WTC11 (cell line): ENCODE results near the gene RGS11. TPM values are rescaled to one million over a fixed set of nuclear protein-coding genes. Genes with fewer than 3 reads are reported as not detected.

Experiments
- ATAC-seq: fragments of 200-7000 bp; cut with Tn5 transposase; 2 replicates; pipeline ENCODE4 v1.10.0; 2021; ENCODE audit warnings: mild to moderate bottlenecking, moderate library complexity
- CTCF ChIA-PET: fragments of 300-600 bp; sonication (Branson Sonifier 250); formaldehyde crosslinking; loops from one replicate; lab custom pipeline; 2021; ENCODE audit warnings: antibody characterized with exemption; lab: Charles Lee
- POLR2A ChIA-PET: fragments of 350-600 bp; sonication (Branson Sonifier 250); formaldehyde crosslinking; loops from one replicate; lab custom pipeline; 2021; ENCODE audit warnings: antibody characterized with exemption; lab: Charles Lee
- DNase-seq: peaks from one replicate; pipeline ENCODE4 v3.0.0; 2021; ENCODE audit warnings: low spot score
- H3K27ac Mint-ChIP-seq: 2 replicates; pipeline ENCODE4 v1.8.0; 2021; ENCODE audit warnings: mixed read lengths
- H3K27me3 Mint-ChIP-seq: 2 replicates; pipeline ENCODE4 v1.8.0; 2021; ENCODE audit warnings: low read depth, mild to moderate bottlenecking, moderate library complexity, mixed read lengths
- H3K36me3 Mint-ChIP-seq: 2 replicates; pipeline ENCODE4 v1.8.0; 2021; ENCODE audit warnings: mixed read lengths
- H3K4me1 Mint-ChIP-seq: 2 replicates; pipeline ENCODE4 v1.8.0; 2022; ENCODE audit warnings: mixed read lengths
- H3K4me3 Mint-ChIP-seq: 2 replicates; pipeline ENCODE4 v1.8.0; 2021; ENCODE audit warnings: mild to moderate bottlenecking, moderate library complexity, mixed read lengths
- H3K9me3 Mint-ChIP-seq: 2 replicates; pipeline ENCODE4 v1.8.0; 2021; ENCODE audit warnings: mixed read lengths
- CBFB ChIP-seq: sonication (generic); formaldehyde crosslinking; IDR thresholded peaks from 2 replicates; pipeline ENCODE4 v1.8.1; 2022; ENCODE audit warnings: mild to moderate bottlenecking, low read depth, missing genetic modification reagents
- CREM ChIP-seq: sonication (generic); formaldehyde crosslinking; IDR thresholded peaks from 2 replicates; pipeline ENCODE4 v1.8.1; 2022; ENCODE audit warnings: mild to moderate bottlenecking, missing genetic modification reagents, moderate library complexity
- CTCF ChIP-seq: fragments of 200-600 bp; IDR thresholded peaks from 2 replicates; pipeline ENCODE4 v1.8.0; 2022; ENCODE audit warnings: antibody characterized with exemption
- EMX1 ChIP-seq: fragments of 250-450 bp; sonication (Bioruptor Pico); IDR thresholded peaks from 2 replicates; pipeline ENCODE4 v1.8.0; 2021; ENCODE audit warnings: mild to moderate bottlenecking
- ESRRA ChIP-seq: sonication (generic); formaldehyde crosslinking; IDR thresholded peaks from 2 replicates; pipeline ENCODE4 v1.8.1; 2022; ENCODE audit warnings: mild to moderate bottlenecking, missing genetic modification reagents, borderline replicate concordance
- FOXK1 ChIP-seq: sonication (generic); formaldehyde crosslinking; IDR thresholded peaks from 2 replicates; pipeline ENCODE4 v1.8.0; 2022; ENCODE audit warnings: mild to moderate bottlenecking, moderate library complexity, missing genetic modification reagents
- SP1 ChIP-seq: sonication (generic); formaldehyde crosslinking; conservative IDR thresholded peaks from 2 replicates; pipeline ENCODE4 v1.8.1; 2022; ENCODE audit warnings: missing genetic modification reagents
- ZNF138 ChIP-seq: sonication (generic); formaldehyde crosslinking; conservative IDR thresholded peaks from 2 replicates; pipeline ENCODE4 v1.8.1; 2022; ENCODE audit warnings: mild to moderate bottlenecking, moderate library complexity, missing genetic modification reagents
- ZNF281 ChIP-seq: sonication (generic); formaldehyde crosslinking; IDR thresholded peaks from 2 replicates; pipeline ENCODE4 v1.8.0; 2023; ENCODE audit warnings: mild to moderate bottlenecking, missing genetic modification reagents
- ZNF425 ChIP-seq: fragments of 250-450 bp; sonication (Bioruptor Pico); conservative IDR thresholded peaks from 2 replicates; pipeline ENCODE4 v1.9.0; 2021; ENCODE audit warnings: mild to moderate bottlenecking
- total RNA-seq: library from RNA; stranded (reverse); gene quantifications from 3 replicates; pipeline ENCODE4 v1.2.3, GENCODE V29; 2021
- TF ChIP-seq, protein P1 (sequence below): sonication (generic); formaldehyde crosslinking; IDR thresholded peaks from 2 replicates; pipeline ENCODE4 v1.8.0; 2023; ENCODE audit warnings: missing genetic modification reagents
- TF ChIP-seq, protein P2 (sequence below): sonication (generic); formaldehyde crosslinking; IDR thresholded peaks from 2 replicates; pipeline ENCODE4 v1.8.0; 2023; ENCODE audit warnings: missing genetic modification reagents, mild to moderate bottlenecking, borderline replicate concordance
- TF ChIP-seq, protein P3 (sequence below): fragments of 250-450 bp; sonication (Bioruptor Pico); IDR thresholded peaks from 2 replicates; pipeline ENCODE4 v1.9.0; 2021; ENCODE audit warnings: mild to moderate bottlenecking, borderline replicate concordance
- TF ChIP-seq, protein P4 (sequence below): sonication (generic); formaldehyde crosslinking; IDR thresholded peaks from 2 replicates; pipeline ENCODE4 v1.8.0; 2022; ENCODE audit warnings: mild to moderate bottlenecking, missing genetic modification reagents

Gene RGS11
- total RNA-seq, 1 experiment from 2014 or later: 1.8 TPM

GRCh38 chr16:273547-274421 is 2.0 kb downstream of the RGS11 start (continued):
- TF ChIP-seq, protein P1, sequence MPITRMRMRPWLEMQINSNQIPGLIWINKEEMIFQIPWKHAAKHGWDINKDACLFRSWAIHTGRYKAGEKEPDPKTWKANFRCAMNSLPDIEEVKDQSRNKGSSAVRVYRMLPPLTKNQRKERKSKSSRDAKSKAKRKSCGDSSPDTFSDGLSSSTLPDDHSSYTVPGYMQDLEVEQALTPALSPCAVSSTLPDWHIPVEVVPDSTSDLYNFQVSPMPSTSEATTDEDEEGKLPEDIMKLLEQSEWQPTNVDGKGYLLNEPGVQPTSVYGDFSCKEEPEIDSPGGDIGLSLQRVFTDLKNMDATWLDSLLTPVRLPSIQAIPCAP: no peak
- TF ChIP-seq CTCF (no peak), ESRRA (no peak), SP1 (CRISPR knock-in tag) (no peak), FOXK1 (CRISPR knock-in tag) (no peak), ZNF138 (CRISPR knock-in tag) (no peak), EMX1 (no peak)
- TF ChIP-seq, protein P2, sequence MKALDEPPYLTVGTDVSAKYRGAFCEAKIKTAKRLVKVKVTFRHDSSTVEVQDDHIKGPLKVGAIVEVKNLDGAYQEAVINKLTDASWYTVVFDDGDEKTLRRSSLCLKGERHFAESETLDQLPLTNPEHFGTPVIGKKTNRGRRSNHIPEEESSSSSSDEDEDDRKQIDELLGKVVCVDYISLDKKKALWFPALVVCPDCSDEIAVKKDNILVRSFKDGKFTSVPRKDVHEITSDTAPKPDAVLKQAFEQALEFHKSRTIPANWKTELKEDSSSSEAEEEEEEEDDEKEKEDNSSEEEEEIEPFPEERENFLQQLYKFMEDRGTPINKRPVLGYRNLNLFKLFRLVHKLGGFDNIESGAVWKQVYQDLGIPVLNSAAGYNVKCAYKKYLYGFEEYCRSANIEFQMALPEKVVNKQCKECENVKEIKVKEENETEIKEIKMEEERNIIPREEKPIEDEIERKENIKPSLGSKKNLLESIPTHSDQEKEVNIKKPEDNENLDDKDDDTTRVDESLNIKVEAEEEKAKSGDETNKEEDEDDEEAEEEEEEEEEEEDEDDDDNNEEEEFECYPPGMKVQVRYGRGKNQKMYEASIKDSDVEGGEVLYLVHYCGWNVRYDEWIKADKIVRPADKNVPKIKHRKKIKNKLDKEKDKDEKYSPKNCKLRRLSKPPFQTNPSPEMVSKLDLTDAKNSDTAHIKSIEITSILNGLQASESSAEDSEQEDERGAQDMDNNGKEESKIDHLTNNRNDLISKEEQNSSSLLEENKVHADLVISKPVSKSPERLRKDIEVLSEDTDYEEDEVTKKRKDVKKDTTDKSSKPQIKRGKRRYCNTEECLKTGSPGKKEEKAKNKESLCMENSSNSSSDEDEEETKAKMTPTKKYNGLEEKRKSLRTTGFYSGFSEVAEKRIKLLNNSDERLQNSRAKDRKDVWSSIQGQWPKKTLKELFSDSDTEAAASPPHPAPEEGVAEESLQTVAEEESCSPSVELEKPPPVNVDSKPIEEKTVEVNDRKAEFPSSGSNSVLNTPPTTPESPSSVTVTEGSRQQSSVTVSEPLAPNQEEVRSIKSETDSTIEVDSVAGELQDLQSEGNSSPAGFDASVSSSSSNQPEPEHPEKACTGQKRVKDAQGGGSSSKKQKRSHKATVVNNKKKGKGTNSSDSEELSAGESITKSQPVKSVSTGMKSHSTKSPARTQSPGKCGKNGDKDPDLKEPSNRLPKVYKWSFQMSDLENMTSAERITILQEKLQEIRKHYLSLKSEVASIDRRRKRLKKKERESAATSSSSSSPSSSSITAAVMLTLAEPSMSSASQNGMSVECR (CRISPR knock-in tag): no peak

- no peaks in the 10 kb centered on the region for H3K9me3 Mint-ChIP-seq
- ChIA-PET CTCF (no interaction called here), POLR2A (no interaction called here)
- H3K27me3 Mint-ChIP-seq: peaks cover 32% of the 10 kb centered on the region
- DNase-seq (no peak), ATAC-seq (no peak)
- H3K4me1 Mint-ChIP-seq: no peaks in the 10 kb centered on the region
- H3K27ac Mint-ChIP-seq: no peak overlapping the region
- H3K4me3 Mint-ChIP-seq: no peak overlapping the region
- H3K36me3 Mint-ChIP-seq: no peaks in the 10 kb centered on the region
- TF ChIP-seq ZNF281 (CRISPR knock-in tag) (no peak), ZNF425 (CRISPR knock-in tag) (no peak), CREM (CRISPR knock-in tag) (no peak), CBFB (CRISPR knock-in tag) (no peak)
- TF ChIP-seq, protein P3, sequence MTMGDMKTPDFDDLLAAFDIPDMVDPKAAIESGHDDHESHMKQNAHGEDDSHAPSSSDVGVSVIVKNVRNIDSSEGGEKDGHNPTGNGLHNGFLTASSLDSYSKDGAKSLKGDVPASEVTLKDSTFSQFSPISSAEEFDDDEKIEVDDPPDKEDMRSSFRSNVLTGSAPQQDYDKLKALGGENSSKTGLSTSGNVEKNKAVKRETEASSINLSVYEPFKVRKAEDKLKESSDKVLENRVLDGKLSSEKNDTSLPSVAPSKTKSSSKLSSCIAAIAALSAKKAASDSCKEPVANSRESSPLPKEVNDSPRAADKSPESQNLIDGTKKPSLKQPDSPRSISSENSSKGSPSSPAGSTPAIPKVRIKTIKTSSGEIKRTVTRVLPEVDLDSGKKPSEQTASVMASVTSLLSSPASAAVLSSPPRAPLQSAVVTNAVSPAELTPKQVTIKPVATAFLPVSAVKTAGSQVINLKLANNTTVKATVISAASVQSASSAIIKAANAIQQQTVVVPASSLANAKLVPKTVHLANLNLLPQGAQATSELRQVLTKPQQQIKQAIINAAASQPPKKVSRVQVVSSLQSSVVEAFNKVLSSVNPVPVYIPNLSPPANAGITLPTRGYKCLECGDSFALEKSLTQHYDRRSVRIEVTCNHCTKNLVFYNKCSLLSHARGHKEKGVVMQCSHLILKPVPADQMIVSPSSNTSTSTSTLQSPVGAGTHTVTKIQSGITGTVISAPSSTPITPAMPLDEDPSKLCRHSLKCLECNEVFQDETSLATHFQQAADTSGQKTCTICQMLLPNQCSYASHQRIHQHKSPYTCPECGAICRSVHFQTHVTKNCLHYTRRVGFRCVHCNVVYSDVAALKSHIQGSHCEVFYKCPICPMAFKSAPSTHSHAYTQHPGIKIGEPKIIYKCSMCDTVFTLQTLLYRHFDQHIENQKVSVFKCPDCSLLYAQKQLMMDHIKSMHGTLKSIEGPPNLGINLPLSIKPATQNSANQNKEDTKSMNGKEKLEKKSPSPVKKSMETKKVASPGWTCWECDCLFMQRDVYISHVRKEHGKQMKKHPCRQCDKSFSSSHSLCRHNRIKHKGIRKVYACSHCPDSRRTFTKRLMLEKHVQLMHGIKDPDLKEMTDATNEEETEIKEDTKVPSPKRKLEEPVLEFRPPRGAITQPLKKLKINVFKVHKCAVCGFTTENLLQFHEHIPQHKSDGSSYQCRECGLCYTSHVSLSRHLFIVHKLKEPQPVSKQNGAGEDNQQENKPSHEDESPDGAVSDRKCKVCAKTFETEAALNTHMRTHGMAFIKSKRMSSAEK (CRISPR knock-in tag): no peak
- TF ChIP-seq, protein P4, sequence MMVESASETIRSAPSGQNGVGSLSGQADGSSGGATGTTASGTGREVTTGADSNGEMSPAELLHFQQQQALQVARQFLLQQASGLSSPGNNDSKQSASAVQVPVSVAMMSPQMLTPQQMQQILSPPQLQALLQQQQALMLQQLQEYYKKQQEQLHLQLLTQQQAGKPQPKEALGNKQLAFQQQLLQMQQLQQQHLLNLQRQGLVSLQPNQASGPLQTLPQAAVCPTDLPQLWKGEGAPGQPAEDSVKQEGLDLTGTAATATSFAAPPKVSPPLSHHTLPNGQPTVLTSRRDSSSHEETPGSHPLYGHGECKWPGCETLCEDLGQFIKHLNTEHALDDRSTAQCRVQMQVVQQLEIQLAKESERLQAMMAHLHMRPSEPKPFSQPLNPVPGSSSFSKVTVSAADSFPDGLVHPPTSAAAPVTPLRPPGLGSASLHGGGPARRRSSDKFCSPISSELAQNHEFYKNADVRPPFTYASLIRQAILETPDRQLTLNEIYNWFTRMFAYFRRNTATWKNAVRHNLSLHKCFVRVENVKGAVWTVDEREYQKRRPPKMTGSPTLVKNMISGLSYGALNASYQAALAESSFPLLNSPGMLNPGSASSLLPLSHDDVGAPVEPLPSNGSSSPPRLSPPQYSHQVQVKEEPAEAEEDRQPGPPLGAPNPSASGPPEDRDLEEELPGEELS: no peak
Measured at GRCh38 chr16:272633-273546, 2.9 kb downstream of the RGS11 start.
